HEK293 (cell line): ENCODE data around the gene ACTRT2.

ENCODE experiments used
- REPIN1 ChIP-seq: fragments of 450-650 bp; formaldehyde crosslinking; IDR thresholded peaks from 2 replicates; pipeline ENCODE4 v1.5.1; 2017; ENCODE audit warnings: missing biosample characterization, missing genetic modification characterization, low read depth
- ZBTB21 ChIP-seq: fragments of 450-650 bp; formaldehyde crosslinking; IDR thresholded peaks from 2 replicates; pipeline ENCODE4 v1.5.1; 2017; ENCODE audit warnings: missing biosample characterization, missing genetic modification characterization
- ZBTB8A ChIP-seq: fragments of 450-650 bp; formaldehyde crosslinking; IDR thresholded peaks from 2 replicates; pipeline ENCODE4 v1.5.1; 2016; ENCODE audit warnings: missing biosample characterization, missing genetic modification characterization
- ZIC2 ChIP-seq: fragments of 450-650 bp; formaldehyde crosslinking; IDR thresholded peaks from 2 replicates; pipeline ENCODE4 v1.5.1; 2016; ENCODE audit warnings: missing biosample characterization, missing genetic modification characterization
- ZNF274 ChIP-seq, 2 experiments: fragments of 200-500 bp in 1 of 2; fragments of 450-650 bp in 1 of 2; sonication (Bioruptor generic) in 1 of 2; formaldehyde crosslinking in 1 of 2; IDR thresholded peaks; 2 replicates each; pipeline versions ENCODE4 v1.5.1 to v1.6.1; 2014 to 2016; ENCODE audit warnings: borderline replicate concordance in 1 of 2, inconsistent platforms in 1 of 2, low read length in 1 of 2, missing biosample characterization in 1 of 2, missing genetic modification characterization in 1 of 2
- ZNF354C ChIP-seq: fragments of 450-650 bp; formaldehyde crosslinking; IDR thresholded peaks from 2 replicates; pipeline ENCODE4 v1.5.1; 2016; ENCODE audit warnings: missing biosample characterization, missing genetic modification characterization, low read depth, borderline replicate concordance
- ZNF544 ChIP-seq: fragments of 450-650 bp; formaldehyde crosslinking; IDR thresholded peaks from 2 replicates; pipeline ENCODE4 v1.5.0; 2017; ENCODE audit warnings: missing biosample characterization, missing genetic modification characterization
- ZNF623 ChIP-seq: fragments of 450-650 bp; formaldehyde crosslinking; IDR thresholded peaks from 2 replicates; pipeline ENCODE4 v1.5.1; 2016; ENCODE audit warnings: missing biosample characterization, missing genetic modification characterization
- TF ChIP-seq, protein P1 (sequence below): fragments of 450-650 bp; formaldehyde crosslinking; IDR thresholded peaks from 2 replicates; pipeline ENCODE4 v1.5.1; 2016; ENCODE audit warnings: missing biosample characterization, missing genetic modification characterization
- TF ChIP-seq, protein P2 (sequence below): fragments of 450-650 bp; formaldehyde crosslinking; IDR thresholded peaks from 2 replicates; pipeline ENCODE4 v1.5.1; 2016; ENCODE audit warnings: missing biosample characterization, missing genetic modification characterization
- TF ChIP-seq, protein P3 (sequence below): fragments of 450-650 bp; formaldehyde crosslinking; IDR thresholded peaks from 2 replicates; pipeline ENCODE4 v1.5.1; 2016; ENCODE audit warnings: missing biosample characterization, missing genetic modification characterization

DNA sequence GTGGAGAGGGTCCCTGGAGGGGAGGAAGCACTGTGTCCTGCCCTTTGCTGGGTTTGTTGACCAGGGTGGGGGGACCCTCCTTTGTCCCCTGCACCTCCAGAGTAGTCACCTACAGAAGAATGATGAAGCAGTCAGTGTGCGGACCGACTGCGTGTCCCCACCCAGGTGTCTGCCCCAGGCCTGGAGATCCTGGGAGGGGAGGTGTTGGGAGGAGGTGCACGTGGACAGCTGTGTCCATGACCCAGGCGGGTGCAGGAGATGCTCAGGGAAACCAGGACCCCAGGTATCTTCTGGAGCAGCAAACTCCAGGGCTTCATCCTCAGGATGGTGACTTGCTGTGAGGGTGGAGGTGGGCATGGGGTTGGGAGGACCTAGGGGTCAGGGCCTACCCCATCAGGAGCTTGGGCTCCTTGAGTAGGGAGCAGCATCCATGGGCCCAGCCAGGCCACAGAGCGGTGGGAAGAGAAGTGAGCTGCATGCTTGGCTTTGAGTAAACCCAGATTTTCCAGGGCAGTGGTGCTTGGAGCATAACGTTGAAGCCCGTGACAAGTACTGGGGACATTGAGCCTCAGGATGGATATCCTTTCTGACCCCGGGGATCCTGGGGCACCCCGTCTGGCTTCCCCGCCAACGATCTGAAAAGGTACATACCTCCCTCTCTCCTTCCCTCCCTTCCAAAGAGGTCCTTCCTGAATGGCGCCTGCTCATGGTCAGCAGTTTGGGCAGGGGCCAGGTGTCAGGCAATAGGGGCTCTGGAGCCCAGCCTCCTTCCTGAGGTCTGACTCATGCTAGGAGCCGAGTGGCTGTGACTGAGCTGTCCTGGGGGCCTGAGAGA, 13.7 kb downstream of the ACTRT2 start:
- no peak for TF ChIP-seq ZNF354C (tag by site-specific recombination)
- TF ChIP-seq, protein P1, sequence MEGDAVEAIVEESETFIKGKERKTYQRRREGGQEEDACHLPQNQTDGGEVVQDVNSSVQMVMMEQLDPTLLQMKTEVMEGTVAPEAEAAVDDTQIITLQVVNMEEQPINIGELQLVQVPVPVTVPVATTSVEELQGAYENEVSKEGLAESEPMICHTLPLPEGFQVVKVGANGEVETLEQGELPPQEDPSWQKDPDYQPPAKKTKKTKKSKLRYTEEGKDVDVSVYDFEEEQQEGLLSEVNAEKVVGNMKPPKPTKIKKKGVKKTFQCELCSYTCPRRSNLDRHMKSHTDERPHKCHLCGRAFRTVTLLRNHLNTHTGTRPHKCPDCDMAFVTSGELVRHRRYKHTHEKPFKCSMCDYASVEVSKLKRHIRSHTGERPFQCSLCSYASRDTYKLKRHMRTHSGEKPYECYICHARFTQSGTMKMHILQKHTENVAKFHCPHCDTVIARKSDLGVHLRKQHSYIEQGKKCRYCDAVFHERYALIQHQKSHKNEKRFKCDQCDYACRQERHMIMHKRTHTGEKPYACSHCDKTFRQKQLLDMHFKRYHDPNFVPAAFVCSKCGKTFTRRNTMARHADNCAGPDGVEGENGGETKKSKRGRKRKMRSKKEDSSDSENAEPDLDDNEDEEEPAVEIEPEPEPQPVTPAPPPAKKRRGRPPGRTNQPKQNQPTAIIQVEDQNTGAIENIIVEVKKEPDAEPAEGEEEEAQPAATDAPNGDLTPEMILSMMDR, result no peak
- TF ChIP-seq, protein P2, sequence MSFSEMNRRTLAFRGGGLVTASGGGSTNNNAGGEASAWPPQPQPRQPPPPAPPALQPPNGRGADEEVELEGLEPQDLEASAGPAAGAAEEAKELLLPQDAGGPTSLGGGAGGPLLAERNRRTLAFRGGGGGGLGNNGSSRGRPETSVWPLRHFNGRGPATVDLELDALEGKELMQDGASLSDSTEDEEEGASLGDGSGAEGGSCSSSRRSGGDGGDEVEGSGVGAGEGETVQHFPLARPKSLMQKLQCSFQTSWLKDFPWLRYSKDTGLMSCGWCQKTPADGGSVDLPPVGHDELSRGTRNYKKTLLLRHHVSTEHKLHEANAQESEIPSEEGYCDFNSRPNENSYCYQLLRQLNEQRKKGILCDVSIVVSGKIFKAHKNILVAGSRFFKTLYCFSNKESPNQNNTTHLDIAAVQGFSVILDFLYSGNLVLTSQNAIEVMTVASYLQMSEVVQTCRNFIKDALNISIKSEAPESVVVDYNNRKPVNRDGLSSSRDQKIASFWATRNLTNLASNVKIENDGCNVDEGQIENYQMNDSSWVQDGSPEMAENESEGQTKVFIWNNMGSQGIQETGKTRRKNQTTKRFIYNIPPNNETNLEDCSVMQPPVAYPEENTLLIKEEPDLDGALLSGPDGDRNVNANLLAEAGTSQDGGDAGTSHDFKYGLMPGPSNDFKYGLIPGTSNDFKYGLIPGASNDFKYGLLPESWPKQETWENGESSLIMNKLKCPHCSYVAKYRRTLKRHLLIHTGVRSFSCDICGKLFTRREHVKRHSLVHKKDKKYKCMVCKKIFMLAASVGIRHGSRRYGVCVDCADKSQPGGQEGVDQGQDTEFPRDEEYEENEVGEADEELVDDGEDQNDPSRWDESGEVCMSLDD (tag by site-specific recombination), result no peak
- no peak for TF ChIP-seq REPIN1
- TF ChIP-seq, protein P3, sequence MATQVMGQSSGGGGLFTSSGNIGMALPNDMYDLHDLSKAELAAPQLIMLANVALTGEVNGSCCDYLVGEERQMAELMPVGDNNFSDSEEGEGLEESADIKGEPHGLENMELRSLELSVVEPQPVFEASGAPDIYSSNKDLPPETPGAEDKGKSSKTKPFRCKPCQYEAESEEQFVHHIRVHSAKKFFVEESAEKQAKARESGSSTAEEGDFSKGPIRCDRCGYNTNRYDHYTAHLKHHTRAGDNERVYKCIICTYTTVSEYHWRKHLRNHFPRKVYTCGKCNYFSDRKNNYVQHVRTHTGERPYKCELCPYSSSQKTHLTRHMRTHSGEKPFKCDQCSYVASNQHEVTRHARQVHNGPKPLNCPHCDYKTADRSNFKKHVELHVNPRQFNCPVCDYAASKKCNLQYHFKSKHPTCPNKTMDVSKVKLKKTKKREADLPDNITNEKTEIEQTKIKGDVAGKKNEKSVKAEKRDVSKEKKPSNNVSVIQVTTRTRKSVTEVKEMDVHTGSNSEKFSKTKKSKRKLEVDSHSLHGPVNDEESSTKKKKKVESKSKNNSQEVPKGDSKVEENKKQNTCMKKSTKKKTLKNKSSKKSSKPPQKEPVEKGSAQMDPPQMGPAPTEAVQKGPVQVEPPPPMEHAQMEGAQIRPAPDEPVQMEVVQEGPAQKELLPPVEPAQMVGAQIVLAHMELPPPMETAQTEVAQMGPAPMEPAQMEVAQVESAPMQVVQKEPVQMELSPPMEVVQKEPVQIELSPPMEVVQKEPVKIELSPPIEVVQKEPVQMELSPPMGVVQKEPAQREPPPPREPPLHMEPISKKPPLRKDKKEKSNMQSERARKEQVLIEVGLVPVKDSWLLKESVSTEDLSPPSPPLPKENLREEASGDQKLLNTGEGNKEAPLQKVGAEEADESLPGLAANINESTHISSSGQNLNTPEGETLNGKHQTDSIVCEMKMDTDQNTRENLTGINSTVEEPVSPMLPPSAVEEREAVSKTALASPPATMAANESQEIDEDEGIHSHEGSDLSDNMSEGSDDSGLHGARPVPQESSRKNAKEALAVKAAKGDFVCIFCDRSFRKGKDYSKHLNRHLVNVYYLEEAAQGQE, result no peak
- TF ChIP-seq ZNF544 (tag by site-specific recombination), result no peak
- no peak for TF ChIP-seq ZNF274 (IDR thresholded peaks at IDR 0.05; ENCODE audit: low read length)
- no peak for TF ChIP-seq ZNF274 (tag by site-specific recombination; IDR thresholded peaks at IDR 0.05; ENCODE audit: borderline replicate concordance)
- no peak for TF ChIP-seq ZIC2 (tag by site-specific recombination)
- TF ChIP-seq ZBTB21, result no peak
- no peak for TF ChIP-seq ZBTB8A (tag by site-specific recombination)
- TF ChIP-seq ZNF623 (tag by site-specific recombination), result no peak
